NCI-H748 (cell line): ENCODE results near the gene TCP1.
"Not testable (repeated sequence)": the region's sequence is repeated elsewhere in the genome, so short reads cannot be mapped to it uniquely, and the experiment has no call there.

ENCODE experiments used
- DNase-seq: peaks from one replicate; lab custom pipeline; 2025; ENCODE audit not compliant: unreplicated experiment; lab: John Stamatoyannopoulos, UW

TCP1 gene

DNA sequence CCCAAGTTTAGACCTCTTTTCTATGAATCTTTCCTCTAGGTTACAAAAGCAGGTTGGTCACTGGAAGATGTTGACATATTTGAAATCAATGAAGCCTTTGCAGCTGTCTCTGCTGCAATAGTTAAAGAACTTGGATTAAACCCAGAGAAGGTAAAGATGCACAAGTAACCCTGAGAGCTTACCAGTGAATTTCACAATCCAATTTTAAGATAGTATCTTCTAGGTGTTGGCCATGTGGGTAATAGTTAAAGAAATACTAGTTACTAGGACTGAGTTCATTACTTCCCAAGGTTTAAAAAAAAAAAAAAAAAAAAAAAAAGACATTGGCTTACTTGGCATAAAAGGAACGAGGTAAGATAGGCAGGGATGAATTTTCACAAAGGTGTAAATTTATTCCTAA lies 11.3 kb downstream of the TCP1 start:
- DNase-seq = no peak

DNA sequence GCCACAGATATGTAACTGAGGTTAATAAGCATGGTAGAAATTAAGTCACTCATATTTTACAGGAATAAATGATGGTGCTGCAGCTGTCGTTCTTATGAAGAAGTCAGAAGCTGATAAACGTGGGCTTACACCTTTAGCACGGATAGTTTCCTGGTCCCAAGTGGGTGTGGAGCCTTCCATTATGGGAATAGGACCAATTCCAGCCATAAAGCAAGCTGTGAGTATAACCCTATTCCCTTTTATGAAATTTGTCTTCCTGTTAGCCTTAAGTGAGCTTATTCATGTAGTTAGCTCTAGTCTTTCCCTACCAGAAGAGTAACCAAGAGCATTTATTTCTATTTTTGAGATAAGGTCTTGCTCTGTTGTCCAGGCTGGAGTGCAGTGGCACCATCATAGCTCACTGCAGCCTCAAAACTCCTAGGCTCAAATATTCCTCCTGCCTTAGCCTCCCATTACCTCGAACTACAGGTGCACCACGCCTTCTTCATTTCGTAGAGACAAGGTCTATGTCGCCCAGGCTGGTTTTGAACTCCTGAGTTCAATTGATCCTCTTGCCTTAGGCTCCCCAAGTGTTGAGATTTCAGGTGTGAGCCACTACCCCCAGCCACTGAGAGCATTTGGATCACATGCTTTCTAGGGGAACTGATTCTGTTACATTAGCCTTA lies 12.0 kb downstream of the TCP1 start:
- no peak for DNase-seq

- DNase-seq = no peak
These were observed 17.2 kb downstream of the TCP1 start for GRCh38 chr6:159772196-159772595.

DNA sequence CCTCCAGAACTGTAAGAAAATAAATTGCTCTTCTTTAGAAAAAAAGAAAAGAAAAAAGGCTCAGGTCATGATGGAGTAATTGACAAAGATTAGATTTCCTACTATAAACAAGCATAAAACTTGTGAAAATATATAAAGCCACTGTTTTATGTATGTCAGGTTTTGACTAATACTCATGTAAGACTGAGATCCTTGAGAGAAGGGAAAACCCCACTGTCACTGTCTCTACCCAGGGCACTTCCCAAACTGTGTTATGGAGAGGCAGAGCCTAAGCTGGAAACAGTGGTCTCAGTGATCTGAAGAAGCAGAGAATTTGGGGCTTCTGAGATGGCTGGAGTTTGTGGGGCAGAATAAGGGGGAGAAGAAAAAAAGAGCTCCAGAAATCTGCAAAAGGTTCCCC lies 19.9 kb downstream of the TCP1 start:
- DNase-seq = no peak

GRCh38 chr6:159766906-159767305 lies 22.5 kb downstream of the TCP1 start:
- no peak for DNase-seq

DNA sequence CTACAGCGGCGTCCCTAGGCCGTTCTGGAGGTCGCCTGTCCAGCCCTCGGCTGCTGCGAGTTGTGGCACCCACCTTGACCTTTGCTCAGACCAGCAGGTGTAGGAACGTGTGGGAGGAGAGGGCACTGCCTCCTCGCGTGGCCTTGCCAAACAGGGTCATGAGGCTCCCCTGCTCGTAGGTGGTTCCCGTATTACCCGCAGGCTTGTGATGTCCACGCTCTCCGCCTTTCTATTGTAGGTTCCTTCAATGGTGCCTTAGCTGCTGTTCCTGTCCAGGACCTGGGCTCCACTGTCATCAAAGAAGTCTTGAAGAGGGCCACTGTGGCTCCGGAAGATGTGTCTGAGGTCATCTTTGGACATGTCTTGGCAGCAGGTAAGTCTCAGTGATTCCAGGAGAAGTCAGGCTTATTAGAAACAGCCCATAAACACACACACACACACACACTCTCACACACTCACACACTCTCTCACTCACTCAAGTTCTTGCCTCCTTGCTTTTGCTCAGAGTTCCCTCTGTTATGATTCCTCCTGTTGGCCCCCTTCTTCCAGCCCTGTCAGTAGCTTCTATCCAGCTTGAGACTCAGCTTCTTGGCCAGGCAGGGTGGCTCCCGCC lies 26.6 kb downstream of the TCP1 start:
- peak; percentile 36 for DNase-seq

GRCh38 chr6:159761873-159762680 lies 27.3 kb downstream of the TCP1 start, which contains the start of gene ACAT2:
TSS of gene ACAT2 (plus strand) at chr6:159762045. CDS start at chr6:159762088, 43 bp downstream.
- DNase-seq = peak; percentile 98

DNA sequence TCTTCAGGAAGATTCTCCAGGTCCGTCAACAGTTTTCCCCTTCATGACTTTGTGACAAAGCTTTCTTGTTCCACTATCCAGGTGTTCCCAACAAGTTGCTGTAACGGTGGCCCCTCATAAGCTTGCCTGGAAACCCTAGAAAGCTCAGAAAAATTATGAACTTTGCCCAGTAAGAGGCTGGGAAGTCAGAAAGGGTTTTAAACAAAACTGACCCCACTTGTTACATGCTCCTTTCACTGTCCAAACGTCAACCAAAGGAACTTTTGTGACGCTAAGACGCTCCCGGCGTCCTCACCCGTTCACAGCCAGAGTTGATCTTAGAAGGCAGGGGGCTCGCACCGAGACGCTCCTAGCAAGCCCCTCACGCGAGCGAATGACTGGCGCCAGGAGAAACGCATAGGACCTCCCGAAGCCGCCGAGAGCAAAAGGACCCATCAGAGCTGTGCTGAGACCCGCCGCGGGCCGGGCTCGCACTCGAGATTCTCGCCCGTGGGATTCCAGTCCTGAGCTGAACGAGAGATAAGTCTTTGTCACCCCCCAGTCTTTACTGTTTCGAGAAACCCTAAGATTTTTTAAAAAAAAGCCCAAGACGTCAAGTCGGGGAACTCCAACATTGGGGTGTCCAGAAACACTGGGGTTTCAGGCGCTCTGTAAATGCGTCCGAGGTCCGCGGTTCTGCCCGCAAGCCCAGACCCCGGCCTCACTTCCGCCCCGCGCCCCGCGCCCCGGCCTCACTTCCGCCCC lies 28.1 kb downstream of the TCP1 start:
- peak; percentile 60 for DNase-seq

DNA sequence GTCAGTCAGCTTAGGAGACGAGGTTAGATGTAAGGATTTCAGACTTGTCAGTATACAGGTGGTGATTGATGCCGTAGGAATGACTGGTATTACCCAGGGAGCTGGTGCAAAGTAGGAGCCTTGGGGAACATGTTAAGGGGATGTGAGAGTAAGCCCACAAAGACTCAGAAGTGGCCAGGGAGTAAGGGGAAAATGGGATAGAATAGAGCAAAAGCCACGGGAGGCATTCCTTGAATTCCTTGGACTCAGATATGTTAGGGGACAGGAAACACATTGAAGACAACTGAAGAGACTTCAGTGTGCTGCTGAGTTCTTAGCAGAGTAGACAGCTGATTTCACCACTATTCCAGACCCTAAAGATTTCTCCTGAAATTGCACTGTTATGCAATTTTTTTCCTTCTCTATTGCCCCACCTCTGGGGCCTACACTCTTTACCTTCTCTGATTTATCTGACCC lies 28.8 kb downstream of the TCP1 start:
- no peak for DNase-seq

DNA sequence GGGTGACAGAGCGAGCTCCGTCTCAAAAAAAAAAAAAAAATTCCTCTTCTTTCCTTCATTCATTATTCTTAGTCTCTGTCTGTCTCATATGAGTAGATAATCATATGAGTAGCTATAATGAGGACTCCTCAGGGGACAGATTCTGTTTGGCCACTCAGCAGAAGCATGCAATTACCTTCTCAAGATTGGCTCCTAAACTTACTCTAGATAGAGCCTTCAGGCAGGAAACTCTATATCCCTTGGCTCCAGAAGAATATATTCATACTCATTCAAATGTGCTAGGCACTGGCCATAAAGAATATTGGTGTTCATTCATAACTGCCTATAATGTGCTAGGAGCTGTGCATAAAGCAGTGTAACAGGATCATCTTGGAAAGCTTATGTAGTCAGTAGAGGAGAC lies 29.8 kb downstream of the TCP1 start:
- DNase-seq = no peak

DNA sequence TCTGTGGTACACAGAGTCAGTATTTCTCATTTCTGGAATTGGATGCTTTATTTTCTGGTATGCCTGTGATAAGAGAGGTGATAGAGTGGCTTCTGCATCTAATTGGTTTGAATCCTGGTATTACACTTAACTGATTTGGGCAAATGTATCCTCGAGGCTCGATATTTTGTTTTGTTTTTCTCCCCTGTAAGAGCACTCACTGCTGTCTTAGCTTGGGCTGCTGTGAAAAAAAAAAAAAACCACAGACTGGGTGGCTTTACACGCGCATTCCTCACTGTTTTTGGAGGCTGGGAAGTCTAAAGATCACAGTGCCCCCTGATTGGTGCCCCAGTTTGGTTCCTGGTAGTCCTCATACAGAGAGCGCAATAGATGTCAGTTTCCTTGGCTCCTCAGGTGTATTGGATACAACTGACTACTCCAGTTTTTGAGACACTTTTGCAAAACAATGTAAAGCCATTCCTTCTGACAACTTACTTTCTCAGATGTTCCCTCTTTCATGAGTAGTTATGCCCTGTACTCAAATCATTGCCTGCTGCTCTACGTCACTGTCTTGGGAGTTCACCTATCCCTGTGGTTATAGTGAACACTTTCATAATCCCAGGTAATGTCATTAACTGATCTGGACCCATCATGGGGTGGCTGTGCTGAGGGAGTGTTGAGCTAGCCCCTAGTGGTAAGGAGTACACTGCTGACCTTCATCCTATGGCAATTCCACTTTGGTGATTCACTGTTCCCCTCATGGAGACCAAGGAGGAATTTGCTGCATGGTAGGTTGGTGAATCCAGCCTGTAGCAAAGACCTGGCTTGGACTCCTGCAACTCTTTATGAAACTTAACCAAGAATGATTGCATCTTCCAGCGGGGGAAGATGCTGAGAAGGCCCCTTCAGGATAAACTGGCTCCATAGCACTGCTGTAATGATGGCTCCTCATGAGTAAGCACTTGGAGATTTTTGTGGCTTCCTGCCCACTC lies 31.1 kb downstream of the TCP1 start:
- no peak for DNase-seq

DNA sequence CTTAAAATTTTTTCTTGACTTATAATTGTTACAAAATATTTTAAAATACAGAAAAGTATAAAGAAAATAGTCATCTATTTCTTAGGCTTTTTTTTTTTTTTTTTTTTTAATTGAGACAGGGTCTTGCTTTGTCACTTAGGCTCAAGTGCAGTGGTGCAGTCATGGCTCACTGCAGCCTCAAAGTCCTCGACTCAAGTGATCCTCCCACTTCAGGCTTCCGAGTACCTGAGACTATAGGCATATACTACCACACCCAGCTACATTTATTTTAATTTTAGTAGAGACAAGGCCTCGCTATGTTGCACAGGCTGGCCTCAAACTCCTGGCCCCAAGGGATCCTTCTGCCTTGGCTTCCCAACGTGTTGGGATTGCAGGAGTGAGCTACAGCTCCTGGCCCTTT lies 32.9 kb downstream of the TCP1 start:
- DNase-seq = no peak

- DNase-seq = no peak
These were observed 34.2 kb downstream of the TCP1 start for GRCh38 chr6:159754959-159755914.

DNA sequence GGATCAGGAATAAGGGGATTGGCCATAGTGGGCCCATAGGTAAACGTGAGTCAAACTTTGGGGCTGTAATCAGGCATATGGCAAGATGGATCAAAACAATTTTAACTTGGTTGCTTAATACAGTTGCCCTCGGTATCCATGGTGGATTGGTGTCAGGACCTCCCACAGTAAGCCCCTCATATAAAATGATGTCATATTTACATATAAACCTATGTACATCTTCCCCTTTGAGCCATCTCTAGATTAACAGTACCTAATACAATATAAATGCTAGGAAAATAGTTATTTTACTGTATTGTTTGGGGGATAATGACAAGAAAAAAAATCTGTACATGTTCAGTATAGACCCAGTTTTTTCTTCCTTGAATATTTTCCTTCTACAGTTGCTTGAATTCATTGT lies 35.0 kb downstream of the TCP1 start:
- DNase-seq = no peak

DNA sequence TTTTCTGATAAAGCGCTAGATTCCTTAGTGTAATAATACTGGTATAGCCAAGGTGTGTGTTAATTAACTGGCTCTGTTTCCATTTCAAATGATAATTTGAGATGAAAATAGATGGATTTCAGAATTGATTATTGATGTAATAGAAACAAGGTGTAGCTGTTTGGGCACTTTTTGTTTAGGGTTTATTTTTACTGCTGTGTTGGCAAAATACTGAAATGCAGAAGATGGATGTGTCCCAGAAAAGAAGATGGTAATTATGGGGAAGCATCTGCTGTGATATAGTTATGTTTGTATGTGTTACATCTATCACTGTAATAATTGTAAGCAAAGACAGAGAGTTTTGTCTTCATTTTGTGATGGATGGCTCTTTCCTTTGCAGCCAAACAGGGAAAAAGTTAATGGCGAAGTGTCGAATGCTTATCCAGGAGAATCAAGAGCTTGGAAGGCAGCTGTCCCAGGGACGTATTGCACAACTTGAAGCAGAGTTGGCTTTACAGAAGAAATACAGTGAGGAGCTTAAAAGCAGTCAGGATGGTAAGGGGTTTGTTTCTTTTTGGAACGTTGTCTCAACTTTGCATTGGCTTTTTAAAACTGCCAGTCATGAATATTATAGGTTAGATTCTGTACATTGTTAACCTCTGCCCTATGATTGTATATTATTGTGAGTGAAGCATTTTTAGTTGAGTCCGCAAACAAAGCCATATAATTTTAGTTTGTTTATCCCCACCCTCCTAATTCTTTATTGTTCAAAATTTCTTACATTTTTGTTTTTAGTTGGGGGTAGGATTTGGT lies 36.1 kb downstream of the TCP1 start:
- DNase-seq = no peak

DNA sequence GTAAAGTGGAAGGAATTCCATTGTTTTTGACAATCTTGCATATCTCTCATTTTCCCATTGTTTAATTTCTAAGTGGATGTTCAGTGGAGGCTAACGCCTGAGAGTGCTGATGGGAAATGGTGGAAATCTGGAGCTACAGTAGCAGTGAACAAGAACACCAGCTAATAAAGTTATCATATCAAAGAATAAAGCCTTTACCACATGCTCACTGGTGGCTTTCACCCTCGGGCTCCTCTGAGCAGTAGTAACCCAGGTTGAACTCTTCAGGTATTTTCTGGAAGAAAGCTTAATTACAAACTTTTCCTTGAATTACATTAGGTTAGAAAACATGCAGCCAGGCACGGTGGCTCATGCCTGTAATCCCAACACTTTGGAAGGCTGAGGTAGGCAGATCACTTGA lies 38.0 kb downstream of the TCP1 start:
- DNase-seq = no peak

GRCh38 chr6:159748127-159748526 lies 41.3 kb downstream of the TCP1 start:
- DNase-seq = not testable (repeated sequence)

- DNase-seq = no peak
These were observed 42.6 kb downstream of the TCP1 start for GRCh38 chr6:159746759-159747158.
